ENCODE results near the gene LONP2.
"Not testable (repeated sequence)": the region's sequence is repeated elsewhere in the genome, so short reads cannot be mapped to it uniquely, and the experiment has no call there.

Gene LONP2

GRCh38 chr16:48335961-48336360 is 91.9 kb downstream of the LONP2 start:
- no peak for DNase-seq (ENCODE audit: low read depth in 3 of 3)

DNA sequence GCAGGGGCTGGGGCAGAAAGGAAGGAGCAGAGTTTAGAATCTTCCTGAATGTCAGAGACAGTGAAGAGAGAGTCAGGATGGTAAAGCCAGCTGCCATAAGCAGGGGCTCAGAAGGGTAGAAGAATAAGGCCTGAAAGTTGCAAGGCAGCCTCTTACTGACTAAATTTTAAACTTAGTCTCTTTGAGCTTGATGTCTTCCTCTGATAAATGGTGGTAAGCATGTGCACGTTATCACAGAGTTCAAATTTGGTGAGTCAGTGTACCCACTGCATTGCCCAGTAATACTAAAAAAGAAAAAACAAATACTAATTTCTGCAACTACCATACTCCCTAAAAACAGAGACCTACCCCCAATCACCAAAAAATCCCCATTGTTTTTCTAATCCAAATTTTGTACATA is 96.0 kb downstream of the LONP2 start:
- DNase-seq (ENCODE audit: low read depth in 3 of 3), result no peak

DNA sequence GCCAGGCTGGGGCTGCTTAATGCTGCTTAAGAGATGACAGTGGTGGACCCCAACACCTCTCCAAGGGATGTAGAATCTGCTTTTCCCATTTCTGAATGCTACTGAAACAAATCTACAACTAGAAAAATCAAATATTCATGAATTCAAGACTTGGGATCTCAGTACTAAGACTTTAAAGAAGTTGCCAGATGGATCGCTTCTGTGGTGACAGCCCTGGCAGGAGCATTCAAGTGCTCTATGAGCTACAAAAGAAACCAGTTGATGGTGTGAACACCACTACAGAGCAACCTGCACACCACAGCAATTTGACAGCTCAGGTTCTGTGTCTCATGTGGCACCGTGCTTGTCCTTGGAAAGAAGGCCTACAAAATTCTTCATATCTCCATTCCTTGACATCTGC is 98.5 kb downstream of the LONP2 start:
- no peak for DNase-seq (ENCODE audit: low read depth in 3 of 3)

- DNase-seq (ENCODE audit: low read depth in 3 of 3), result no peak
These were observed 103.2 kb downstream of the LONP2 start for GRCh38 chr16:48347191-48347865.

GRCh38 chr16:48347980-48348379 is 103.9 kb downstream of the LONP2 start:
- no peak for DNase-seq (ENCODE audit: low read depth in 3 of 3)

DNA sequence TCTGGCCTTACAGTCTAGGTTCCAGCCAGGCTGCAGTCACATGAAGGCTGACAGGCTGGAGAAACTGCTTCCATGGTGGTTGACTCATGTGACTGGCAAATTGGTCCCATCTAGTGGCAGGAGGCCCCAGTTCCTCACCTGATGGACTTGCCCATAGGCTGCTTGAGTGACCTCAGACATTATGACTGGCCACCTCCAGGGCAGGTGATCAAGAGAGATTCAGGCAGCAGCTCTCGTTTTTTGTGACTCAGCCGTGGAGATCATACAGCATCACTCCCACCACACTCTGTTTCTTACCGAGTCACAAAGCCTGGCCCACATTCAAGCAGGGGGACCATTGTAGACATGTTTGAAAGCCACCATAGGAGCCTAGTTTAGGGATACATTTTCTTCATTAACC is 106.6 kb downstream of the LONP2 start:
- DNase-seq (ENCODE audit: low read depth in 3 of 3), result no peak

GRCh38 chr16:48352648-48353390 is 108.7 kb downstream of the LONP2 start:
- no peak for DNase-seq (ENCODE audit: low read depth in 3 of 3)

GRCh38 chr16:48353565-48354163 is 109.6 kb downstream of the LONP2 start:
- DNase-seq (ENCODE audit: low read depth in 3 of 3), result peak in 2 of 3 experiments; percentile 38 to 46

DNA sequence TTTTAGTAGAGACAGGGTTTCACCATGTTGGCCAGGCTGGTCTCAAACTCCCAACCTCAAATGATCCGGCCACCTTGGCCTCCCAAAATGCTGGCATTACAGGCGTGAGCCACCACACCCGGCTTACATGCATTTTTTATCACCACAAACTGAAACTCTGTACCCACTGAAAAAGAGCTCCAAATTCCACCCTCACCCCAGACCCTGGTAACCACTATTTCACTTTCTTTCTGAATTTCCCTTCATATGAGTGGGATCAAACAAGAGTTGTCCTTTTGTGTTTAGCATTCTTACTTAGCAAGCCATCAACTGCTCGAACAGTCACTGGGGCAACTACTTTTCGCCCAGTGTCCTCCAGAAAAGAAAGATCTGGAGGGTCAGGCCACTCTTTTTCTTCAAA is 110.3 kb downstream of the LONP2 start:
- not testable (repeated sequence) for DNase-seq (ENCODE audit: low read depth in 3 of 3)

DNA sequence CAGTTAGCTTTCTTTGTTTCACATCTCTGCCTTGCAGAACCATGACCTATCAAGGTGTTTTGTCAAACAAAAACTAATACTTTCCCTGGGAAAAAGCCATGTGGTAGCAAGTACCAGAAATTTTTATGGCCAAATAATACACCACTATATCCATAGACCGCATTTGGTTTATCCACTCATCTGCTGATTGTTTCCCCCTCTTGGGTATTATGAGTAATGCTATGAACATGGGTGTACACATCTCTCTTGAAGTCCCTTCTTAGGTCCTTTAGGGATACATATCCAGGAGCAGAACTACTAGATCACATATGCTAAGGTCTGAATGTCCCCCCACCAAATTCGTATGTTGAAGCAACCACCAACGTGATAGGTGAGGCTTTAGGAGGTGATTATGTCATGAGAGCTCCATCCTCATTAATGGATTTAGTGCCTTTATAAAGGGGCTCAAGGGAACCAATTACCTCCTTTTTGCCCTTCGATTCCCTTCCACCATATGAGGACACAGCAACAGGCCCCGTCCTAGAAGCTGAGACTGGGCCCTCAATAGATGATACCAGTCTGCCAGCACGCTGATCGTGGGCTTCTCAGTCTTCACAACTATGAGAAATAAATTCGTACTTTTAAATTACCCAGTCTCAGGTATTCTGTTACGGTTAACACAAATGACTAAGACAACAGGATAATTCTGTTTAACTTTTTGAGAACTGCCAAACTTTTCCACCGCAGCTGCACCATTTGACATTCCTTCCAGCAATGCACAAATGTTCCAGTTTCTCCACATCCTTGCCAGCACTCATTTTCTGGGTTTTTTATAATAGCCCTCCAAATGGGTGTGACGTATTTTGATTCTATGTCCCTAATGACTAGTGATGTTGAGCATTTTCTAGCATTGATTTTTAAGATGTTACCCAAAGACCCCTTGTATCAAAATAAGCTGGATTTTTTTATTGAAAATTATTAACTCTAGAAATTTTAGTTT is 111.1 kb downstream of the LONP2 start:
- DNase-seq (ENCODE audit: low read depth in 3 of 3), result no peak

- no peak for DNase-seq (ENCODE audit: low read depth in 3 of 3)
These were observed 112.7 kb downstream of the LONP2 start for GRCh38 chr16:48356633-48357376.

- DNase-seq (ENCODE audit: low read depth in 3 of 3), result no peak
These were observed 114.3 kb downstream of the LONP2 start for GRCh38 chr16:48358419-48358818.

DNA sequence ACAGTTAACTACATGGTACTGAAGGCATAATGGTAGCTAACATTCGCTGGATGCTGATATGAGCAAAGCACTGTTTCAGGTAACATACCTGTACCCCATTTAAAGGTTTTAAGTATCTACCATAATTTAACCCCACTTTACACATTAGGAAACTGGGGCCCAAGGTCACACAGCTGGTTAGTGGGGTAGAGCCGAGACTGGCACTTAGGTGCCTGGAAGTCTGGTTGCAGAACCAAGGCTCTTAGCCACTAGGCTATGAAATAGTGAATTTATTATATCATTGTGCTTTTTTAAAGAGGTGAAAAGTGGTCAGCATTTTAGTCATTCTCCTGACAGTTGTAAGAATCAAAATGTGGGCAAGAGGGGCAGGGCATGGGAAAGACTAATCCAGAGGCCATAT is 115.9 kb downstream of the LONP2 start:
- no peak for DNase-seq (ENCODE audit: low read depth in 3 of 3)

GRCh38 chr16:48361012-48361411 is 116.9 kb downstream of the LONP2 start:
- DNase-seq (ENCODE audit: low read depth in 3 of 3), result no peak

DNA sequence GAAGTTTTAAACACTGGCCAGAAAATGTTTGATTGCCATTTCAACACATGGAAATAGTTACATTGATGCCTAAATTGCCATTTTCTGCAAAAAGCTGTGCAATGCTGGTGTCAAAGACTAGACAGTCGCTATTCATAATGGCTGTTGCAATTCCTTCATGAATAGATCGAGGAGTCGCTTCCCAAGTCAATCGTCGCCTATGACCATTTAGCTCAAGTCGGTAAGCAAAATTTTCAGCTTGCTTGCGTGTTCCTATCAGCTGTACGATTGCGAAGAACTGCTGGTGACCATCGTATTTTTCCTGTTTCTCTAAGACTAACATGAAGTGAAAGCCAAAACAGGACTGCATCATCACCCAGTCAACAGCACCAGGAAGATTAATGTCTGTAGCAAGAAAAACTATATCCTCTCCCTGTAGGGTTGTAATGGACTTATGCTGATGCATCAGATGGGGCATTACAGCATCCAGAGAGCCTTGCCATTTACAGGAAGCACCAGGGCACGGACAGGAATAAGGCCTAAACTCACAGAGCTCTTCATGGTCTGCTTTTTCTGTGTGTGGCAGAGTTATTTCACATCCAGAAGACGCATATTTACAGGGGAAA is 117.5 kb downstream of the LONP2 start:
- no peak for DNase-seq (ENCODE audit: low read depth in 3 of 3)

DNA sequence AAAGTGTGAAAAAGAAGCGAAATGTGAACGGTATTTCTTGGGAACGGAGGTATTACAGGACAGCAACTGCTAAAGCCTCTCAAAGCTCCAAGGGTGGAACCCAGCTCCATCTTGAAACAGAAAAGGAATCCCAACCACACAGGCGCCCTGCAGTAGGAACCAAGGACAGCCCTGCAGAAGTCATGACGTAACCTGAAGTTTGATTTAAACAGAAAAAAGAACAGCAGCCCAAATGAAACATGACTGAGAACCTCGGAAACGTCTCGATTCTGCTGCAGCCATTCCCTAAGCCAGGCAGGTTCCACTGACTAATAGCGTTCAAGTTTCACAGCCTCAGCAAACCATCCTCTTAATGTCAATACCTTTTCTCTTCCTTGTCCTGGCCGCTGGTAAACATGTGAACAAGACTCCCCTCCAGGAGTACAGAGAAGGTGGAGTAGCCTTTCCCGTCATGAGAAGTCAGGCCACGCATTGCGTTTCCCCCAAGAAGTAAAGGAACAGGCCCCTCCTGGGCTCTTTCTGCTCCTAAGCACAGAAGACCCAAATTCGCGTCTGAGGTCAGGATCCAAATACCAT is 121.0 kb downstream of the LONP2 start:
- no peak for DNase-seq (ENCODE audit: low read depth in 3 of 3)

DNA sequence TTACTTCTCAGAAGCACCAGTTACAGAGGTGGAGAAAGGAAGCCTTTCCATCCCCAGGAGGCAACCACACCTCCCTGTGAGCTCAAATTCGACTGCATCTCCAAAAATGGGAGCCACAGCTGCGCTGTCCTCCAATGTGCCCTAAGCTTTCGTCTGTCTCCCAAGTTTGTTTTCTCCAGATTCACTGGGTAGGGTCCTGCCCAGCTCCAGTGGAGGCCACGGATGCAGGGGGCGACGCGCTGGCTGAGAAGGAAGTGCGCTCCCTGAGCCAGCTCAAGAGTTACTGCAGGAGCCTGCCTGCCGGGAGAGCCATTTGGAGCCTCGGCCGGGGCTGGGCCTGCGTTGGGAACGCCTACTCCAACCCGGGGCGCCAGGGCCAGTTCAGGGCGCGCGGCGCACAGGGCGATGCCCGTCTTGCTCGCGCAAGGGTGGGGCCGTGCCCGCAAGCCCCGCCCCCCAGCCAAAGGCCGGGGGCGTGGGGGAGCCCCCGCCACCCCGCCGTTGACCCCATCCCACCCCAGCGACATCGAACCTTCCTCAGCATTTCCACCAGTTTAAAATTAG is 121.6 kb downstream of the LONP2 start:
- peak; percentile 54 to 64 (median 62) for DNase-seq (ENCODE audit: low read depth in 3 of 3)

DNA sequence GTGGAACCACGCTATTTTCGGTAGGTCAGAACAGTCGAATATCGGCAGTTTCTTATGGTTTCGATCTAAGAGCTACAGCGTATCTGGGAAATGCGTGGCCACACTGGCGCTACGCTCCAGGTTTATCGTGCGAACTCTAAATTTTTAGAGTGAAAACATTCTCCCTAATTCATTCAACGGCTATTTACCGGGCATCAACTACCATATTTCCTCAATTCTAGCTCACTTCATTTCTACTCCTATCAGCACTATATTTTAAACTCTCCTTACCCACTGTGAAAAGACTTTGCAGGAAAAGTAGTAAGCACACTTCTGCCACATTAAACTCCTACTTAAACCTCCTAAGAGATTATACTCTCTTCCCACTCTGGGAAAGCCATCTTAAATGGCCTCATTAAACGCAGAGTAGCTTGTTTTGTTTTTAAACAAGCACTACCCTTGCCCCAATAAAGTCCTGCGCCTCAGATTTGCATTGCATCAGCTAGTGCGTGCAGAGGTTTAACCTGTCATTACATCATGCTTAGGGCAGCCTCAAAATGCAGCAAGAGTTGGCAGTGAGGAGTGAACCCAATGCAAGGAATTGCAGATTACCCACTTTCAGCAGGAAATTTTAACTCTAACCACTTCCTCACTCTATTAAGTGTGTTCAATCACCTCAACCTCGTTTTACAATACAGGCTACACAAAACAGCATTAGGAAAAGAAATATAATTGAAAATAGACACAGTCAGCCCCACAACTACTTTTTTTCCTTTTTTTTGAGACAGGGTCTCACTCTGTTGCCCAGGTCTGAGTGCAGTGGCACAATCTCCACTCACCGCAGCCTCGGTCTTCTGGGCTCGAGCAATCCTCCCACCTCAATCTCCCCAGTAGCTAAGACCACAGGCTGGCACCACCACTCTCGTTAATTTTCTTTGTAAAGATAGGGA is 122.3 kb downstream of the LONP2 start:
- DNase-seq (ENCODE audit: low read depth in 3 of 3), result peak in 1 of 3 experiments; percentile 26
